GM21786 (cell line): ENCODE data around the gene SPNS2.

Source experiments
- ATAC-seq: cut with Tn5 transposase; IDR thresholded peaks from one replicate; pipeline ENCODE4 v1.9.1; 2021; ENCODE audit not compliant: unreplicated experiment

The SPNS2 gene

GRCh38 chr17:4584917-4585637, 86.4 kb downstream of the SPNS2 start:
- no peak for ATAC-seq

GRCh38 chr17:4585638-4585994, 86.9 kb downstream of the SPNS2 start:
- no peak for ATAC-seq

GRCh38 chr17:4586043-4586442, 87.4 kb downstream of the SPNS2 start:
- no peak for ATAC-seq

- ATAC-seq: no peak
These were observed 88.5 kb downstream of the SPNS2 start for GRCh38 chr17:4587195-4587594.

GRCh38 chr17:4587803-4588202, 89.1 kb downstream of the SPNS2 start:
- no peak for ATAC-seq

GRCh38 chr17:4588391-4588790, 89.7 kb downstream of the SPNS2 start:
- ATAC-seq: no peak
